ENCODE measurements around the gene GRAMD1B. TPM values are rescaled to one million over a fixed set of nuclear protein-coding genes. Genes with fewer than 3 reads are reported as not detected.

GRAMD1B gene
- total RNA-seq, 6 donors from 2014 or later, result 5.8 to 132 (median 10.1) TPM

GRCh38 chr11:123477205-123477907 lies 47.3 kb downstream of the GRAMD1B start:
- Histone ChIP-seq H3K27me3 (no peaks in the 10 kb centered on the region), H3K9me3 (no peaks in the 10 kb centered on the region), H3K27ac (no peak overlapping the region), H3K4me3 (no peak overlapping the region), H3K36me3 (no peaks in the 10 kb centered on the region), H3K4me1 (peaks cover 0 to 7% (median 0%) of the 10 kb centered on the region in 4 donors)
- no peak for TF ChIP-seq POLR2AphosphoS5 (IDR thresholded peaks at IDR 0.05)
- TF ChIP-seq POLR2A (IDR thresholded peaks at IDR 0.05), result no peak
- no peak for TF ChIP-seq CTCF (IDR thresholded peaks at IDR 0.05)
- no peak for TF ChIP-seq EP300 (IDR thresholded peaks at IDR 0.05)
- 85% methylated on average over 9 of the region's 9 CpGs for WGBS, 2 donors
- DNase-seq (no peak), ATAC-seq (ENCODE audit: low FRiP score in 2 of 2) (no peak)

GRCh38 chr11:123478352-123478987 lies 48.4 kb downstream of the GRAMD1B start:
- ATAC-seq (ENCODE audit: low FRiP score in 2 of 2), result peak; percentile 77 to 91

GRCh38 chr11:123479048-123479837 lies 49.2 kb downstream of the GRAMD1B start:
- Histone ChIP-seq H3K27me3 (no peaks in the 10 kb centered on the region), H3K9me3 (no peaks in the 10 kb centered on the region), H3K36me3 (no peaks in the 10 kb centered on the region), H3K4me3 (no peak overlapping the region), H3K4me1 (peaks cover 0 to 7% (median 0%) of the 10 kb centered on the region in 4 donors), H3K27ac (peak overlapping the region in 1 of 4 donors; percentile 28)
- TF ChIP-seq CTCF (IDR thresholded peaks at IDR 0.05) (no peak), EP300 (IDR thresholded peaks at IDR 0.05) (no peak), POLR2A (IDR thresholded peaks at IDR 0.05) (no peak), POLR2AphosphoS5 (IDR thresholded peaks at IDR 0.05) (no peak)
- ATAC-seq (ENCODE audit: low FRiP score in 2 of 2) (peak; percentile 49 to 60), DNase-seq (no peak)
- WGBS, 2 donors, result 55 to 63% methylated on average over 12 of the region's 12 CpGs

More at GRCh38 chr11:123478352-123478987, 48.4 kb downstream of the GRAMD1B start:
- H3K9me3 ChIP-seq, result no peaks in the 10 kb centered on the region
- peak in 1 of 2 donors; percentile 36 for DNase-seq
- peak overlapping the region in 1 of 4 donors; percentile 28 for H3K27ac ChIP-seq
- no peak for TF ChIP-seq POLR2A (IDR thresholded peaks at IDR 0.05)
- TF ChIP-seq CTCF (IDR thresholded peaks at IDR 0.05), result peak; percentile 49 to 71 (median 65)
- TF ChIP-seq EP300 (IDR thresholded peaks at IDR 0.05), result no peak
- TF ChIP-seq POLR2AphosphoS5 (IDR thresholded peaks at IDR 0.05), result no peak
- 18 to 23% methylated on average over 5 of the region's 5 CpGs for WGBS, 2 donors
- peaks cover 0 to 7% (median 0%) of the 10 kb centered on the region in 4 donors for H3K4me1 ChIP-seq
- no peaks in the 10 kb centered on the region for H3K27me3 ChIP-seq
- H3K36me3 ChIP-seq, result no peaks in the 10 kb centered on the region
- no peak overlapping the region for H3K4me3 ChIP-seq

GRCh38 chr11:123480290-123480815 lies 50.3 kb downstream of the GRAMD1B start:
- Histone ChIP-seq H3K27me3 (no peaks in the 10 kb centered on the region), H3K9me3 (no peaks in the 10 kb centered on the region), H3K36me3 (no peaks in the 10 kb centered on the region), H3K27ac (no peak overlapping the region), H3K4me3 (no peak overlapping the region), H3K4me1 (peaks cover 0 to 7% (median 0%) of the 10 kb centered on the region in 4 donors)
- ATAC-seq (ENCODE audit: low FRiP score in 2 of 2) (no peak), DNase-seq (no peak)
- TF ChIP-seq POLR2AphosphoS5 (IDR thresholded peaks at IDR 0.05) (no peak), POLR2A (IDR thresholded peaks at IDR 0.05) (no peak), EP300 (IDR thresholded peaks at IDR 0.05) (no peak), CTCF (IDR thresholded peaks at IDR 0.05) (no peak)
- WGBS, 2 donors, result 46 to 68% methylated on average over 4 of the region's 4 CpGs
